CD4-positive, alpha-beta T cell treated with Interleukin-4 for 4 hours (primary cell): Measurements from ENCODE around the gene CPSF4.
"Not testable (repeated sequence)": the region's sequence is repeated elsewhere in the genome, so short reads cannot be mapped to it uniquely, and the experiment has no call there.

Experiments used
- DNase-seq: peaks from one replicate; pipeline ENCODE4 v3.0.0-alpha.2; 2020

CPSF4 gene

DNA sequence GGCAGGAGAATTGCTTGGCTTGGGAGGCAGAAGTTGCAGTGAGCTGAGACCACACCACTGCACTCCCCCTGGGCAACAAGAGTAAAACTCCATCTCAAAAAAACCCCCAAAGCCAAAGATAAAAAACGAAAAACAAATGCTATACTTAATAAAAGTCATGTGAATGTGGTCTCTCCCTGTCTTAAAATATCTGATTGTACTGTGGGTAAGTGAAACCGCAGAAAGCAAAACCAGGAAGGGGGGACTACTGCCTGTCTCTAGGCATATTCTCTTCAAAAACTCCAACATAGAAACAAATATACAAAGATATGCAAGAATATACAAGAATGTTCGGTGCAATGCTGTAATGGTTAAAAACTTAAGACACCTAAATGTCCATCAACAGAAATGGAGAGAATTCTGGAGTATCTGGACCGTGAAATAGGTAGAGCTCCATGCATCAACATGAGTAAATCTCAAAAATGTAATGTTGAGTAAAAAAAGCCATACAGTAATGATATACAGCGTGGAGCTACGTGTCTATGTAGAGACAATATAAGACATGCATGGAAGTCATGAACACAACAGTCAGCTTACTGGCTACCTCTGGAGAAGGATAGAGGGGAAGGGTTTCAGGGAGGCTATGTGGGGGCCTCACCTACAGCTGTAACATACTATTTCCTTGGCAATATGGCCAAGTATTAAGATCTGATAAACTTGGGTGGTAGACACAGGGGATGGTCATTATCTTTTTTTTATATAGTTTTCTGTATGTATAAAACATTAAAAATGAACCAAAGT lies 59.2 kb downstream of the CPSF4 start:
- peak; percentile 18 for DNase-seq

DNA sequence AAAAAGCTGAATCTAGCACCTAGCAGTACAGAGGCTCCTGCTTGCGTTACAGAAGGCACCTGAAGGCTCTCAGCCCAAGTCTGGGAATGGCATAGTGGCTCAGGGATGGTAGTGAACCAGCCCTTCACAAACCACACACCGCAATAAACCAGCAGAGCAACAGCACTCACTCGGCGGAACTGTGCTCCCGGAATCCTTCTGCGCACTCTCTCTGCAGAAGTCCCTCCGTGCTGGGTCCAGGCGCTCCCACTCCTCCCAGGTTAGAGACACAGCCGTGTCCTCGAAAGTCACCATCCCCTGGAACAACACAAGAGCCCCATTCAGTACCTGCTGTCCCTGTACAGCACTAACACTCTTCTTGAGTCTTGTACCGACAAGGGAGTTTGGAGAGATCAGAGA lies 59.8 kb downstream of the CPSF4 start:
- no peak for DNase-seq

DNA sequence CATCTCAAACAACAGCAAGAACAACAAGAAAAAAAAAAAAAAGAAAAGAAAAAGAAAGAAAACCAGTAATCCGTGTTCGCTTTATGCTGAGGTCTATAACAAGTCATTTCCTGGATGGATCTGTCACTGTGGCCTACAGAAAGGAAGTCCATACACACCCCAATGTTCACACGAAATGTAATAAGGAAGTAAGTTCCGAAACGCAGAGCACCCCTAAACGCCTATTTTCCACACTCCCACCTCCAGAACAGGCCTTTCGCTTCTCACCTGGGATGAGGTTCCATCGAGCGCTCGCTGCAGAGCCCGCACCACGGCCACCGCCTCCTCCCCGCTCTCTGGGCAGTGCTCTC lies 60.6 kb downstream of the CPSF4 start:
- peak; percentile 51 for DNase-seq

DNA sequence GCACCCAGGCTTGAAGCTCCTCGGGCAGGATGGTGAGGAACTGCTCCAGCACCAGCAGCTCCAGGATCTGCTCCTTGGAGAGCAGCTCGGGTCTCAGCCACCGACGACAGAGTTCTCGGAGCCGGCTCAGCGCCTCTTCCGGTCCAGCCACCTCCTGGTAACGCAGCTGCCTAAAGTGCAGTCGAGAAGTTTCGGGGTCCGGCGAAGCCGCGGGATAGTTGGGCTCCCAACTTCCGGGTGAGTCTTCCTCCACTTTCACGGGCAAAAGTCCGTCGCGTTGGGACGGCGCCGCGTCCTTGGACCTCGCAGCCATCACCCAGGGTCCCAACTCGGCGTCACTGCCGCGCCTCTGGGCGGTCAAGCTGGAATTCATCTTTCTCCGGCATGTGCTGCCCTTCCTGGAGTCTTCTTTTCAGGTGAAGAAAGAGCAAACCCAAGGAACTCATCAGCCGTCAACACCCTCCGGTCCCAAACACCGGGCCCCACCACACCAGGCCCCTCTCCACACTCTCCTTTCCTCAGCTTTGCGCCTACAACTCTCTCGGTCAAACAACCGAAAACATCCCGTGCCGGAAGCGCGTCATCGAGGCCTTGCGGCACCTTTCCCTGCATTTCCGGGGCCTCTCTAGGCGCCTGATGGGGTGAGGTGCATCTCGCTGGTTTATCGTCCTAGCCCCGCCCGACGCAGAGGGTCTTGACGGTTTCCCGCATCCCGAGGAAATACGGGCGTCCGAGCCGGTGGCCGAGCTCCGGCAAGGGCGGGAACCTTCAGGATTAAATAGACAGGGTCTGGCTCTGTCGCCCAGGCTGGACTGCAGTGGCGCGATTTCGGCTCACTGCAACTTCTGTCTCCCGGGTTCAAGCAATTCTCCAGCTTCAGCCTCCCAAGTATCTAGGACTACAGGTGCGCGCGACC lies 61.2 kb downstream of the CPSF4 start, which contains the start of gene ZNF394:
Gene ZNF394 (minus strand): TSS at position 561 of the 916 bp plus-strand sequence. CDS start 188 bp downstream, at position 373.
- DNase-seq: peak; percentile 88

DNA sequence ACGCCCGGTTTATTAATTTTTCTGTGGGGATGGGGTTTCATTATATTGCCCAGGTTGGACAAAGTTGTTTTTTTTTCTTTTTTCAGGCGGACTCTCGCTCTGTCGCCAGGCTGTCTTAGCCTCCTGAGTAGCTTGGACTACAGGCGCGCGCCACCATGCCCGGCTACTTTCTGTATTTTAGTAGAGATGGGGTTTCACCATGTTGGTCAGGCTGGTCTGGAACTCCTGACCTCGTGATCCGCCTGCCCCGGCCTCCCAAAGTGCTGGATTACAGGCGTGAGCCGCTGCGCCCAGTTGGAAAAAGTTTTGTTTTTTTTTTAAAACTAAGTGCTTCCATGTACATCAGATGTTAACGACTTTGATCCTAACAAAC lies 61.9 kb downstream of the CPSF4 start:
- DNase-seq: no peak

GRCh38 chr7:99501236-99501635 lies 62.5 kb downstream of the CPSF4 start:
- not testable (repeated sequence) for DNase-seq

- DNase-seq: no peak
Measured at GRCh38 chr7:99504281-99504602, 65.5 kb downstream of the CPSF4 start.

- DNase-seq: peak; percentile 95
Measured at GRCh38 chr7:99504603-99505323, 66.0 kb downstream of the CPSF4 start, which contains the start of gene ZKSCAN5. ZKSCAN5 (plus strand) TSS chr7:99504662; CDS start chr7:99506045, 1,383 bp downstream.

- no peak for DNase-seq
Measured at GRCh38 chr7:99505324-99505662, 66.5 kb downstream of the CPSF4 start.
